HCT116 (cell line): ENCODE data around the gene IPO5. TPM values are rescaled to one million over a fixed set of nuclear protein-coding genes. Genes with fewer than 3 reads are reported as not detected.

Experiments used
- ATAC-seq: fragments of 200-7000 bp; cut with Tn5 transposase; 2 replicates; pipeline ENCODE4 v1.9.1; 2020; ENCODE audit warnings: mild to moderate bottlenecking, moderate library complexity
- BruUV-seq: library from RNA; stranded (reverse); fragments of 400-500 nt; replicated peaks from 2 replicates; lab custom pipeline; 2021; lab: Mats Ljungman, UMichigan
- CTCF ChIA-PET: fragments of 300-600 bp; sonication (Branson Sonifier 250); formaldehyde crosslinking; loops from one replicate; lab custom pipeline; 2021; ENCODE audit warnings: antibody characterized with exemption; lab: Charles Lee
- POLR2A ChIA-PET: fragments of 300-600, 350-600 bp; sonication (Branson Sonifier 250); formaldehyde crosslinking; loops from one replicate; lab custom pipeline; 2021; ENCODE audit warnings: antibody characterized with exemption; lab: Charles Lee
- RAD21 ChIA-PET, 2 experiments: fragments of 300-600 bp; sonication (Branson Sonifier 250); formaldehyde crosslinking; loops; one replicate each; lab custom pipeline; 2023; ENCODE audit warnings: low total read pairs in 2 of 2; ENCODE audit not compliant: uncharacterized antibody in 2 of 2, unreplicated experiment in 2 of 2, low non-redundant PET in 1 of 2; lab: Charles Lee
- DNase-seq: peaks from one replicate; pipeline ENCODE4 v3.0.0-alpha.2; 2010; ENCODE audit warnings: low read depth, low spot score
- H2AFZ ChIP-seq: fragments of 200-600 bp; shearing (Covaris generic), sonication (generic); 2 replicates; pipeline ENCODE4 v1.6.1; 2017; ENCODE audit warnings: low read depth, mixed run types, mixed read lengths, antibody characterized with exemption, low read length; ENCODE audit not compliant: poor library complexity, severe bottlenecking
- H3K27ac ChIP-seq: 2 replicates; pipeline ENCODE4 v1.5.1; 2012; ENCODE audit warnings: low read depth, low read length
- H3K27me3 ChIP-seq: fragments of 200-600 bp; sonication (generic); 2 replicates; pipeline ENCODE4 v1.6.1; 2016; ENCODE audit warnings: mixed run types, low read length, mixed read lengths; ENCODE audit not compliant: insufficient read depth
- H3K36me3 ChIP-seq, 2 experiments: fragments of 200-500 bp in 1 of 2; fragments of 200-600 bp in 1 of 2; sonication (Bioruptor generic) in 1 of 2; sonication (generic) in 1 of 2; 2 replicates each; pipeline versions ENCODE4 v1.5.1 to v1.6.1; 2014 to 2016; ENCODE audit warnings: low read length in 2 of 2, inconsistent platforms in 1 of 2, mixed read lengths in 1 of 2, mixed run types in 1 of 2; ENCODE audit not compliant: insufficient read depth in 2 of 2, control insufficient read depth in 1 of 2
- H3K4me1 ChIP-seq, 2 experiments: fragments of 200-600 bp in 1 of 2; sonication (generic) in 1 of 2; 2 replicates each; pipeline versions ENCODE4 v1.5.1 to v1.6.1; 2012 to 2017; ENCODE audit warnings: low read length in 2 of 2, inconsistent platforms in 1 of 2, mild to moderate bottlenecking in 1 of 2, mixed read lengths in 1 of 2, mixed run types in 1 of 2, moderate library complexity in 1 of 2; ENCODE audit not compliant: insufficient read depth in 2 of 2, control insufficient read depth in 1 of 2
- H3K4me2 ChIP-seq: fragments of 200-600 bp; sonication (generic); 2 replicates; pipeline ENCODE4 v1.6.1; 2017; ENCODE audit warnings: mixed run types, low read length, mixed read lengths
- H3K4me3 ChIP-seq, 2 experiments: fragments of 200-600 bp in 1 of 2; sonication (generic) in 1 of 2; replicated peaks in 1 of 2; 2 replicates each; pipeline ENCODE4 v1.5.1; 2011 to 2016; ENCODE audit warnings: low read length in 2 of 2, control low read depth in 1 of 2, low read depth in 1 of 2, mild to moderate bottlenecking in 1 of 2, mixed read lengths in 1 of 2, mixed run types in 1 of 2
- H3K79me2 ChIP-seq: fragments of 200-600 bp; sonication (generic); 2 replicates; pipeline ENCODE4 v1.6.1; 2017; ENCODE audit warnings: mild to moderate bottlenecking, mixed run types, low read length, moderate library complexity, mixed read lengths; ENCODE audit not compliant: insufficient read depth
- H3K9ac ChIP-seq: fragments of 200-600 bp; sonication (generic); 2 replicates; pipeline ENCODE4 v1.6.1; 2016; ENCODE audit warnings: low read length, mixed read lengths
- H3K9me2 ChIP-seq: fragments of 200-600 bp; sonication (generic), shearing (Covaris generic); 2 replicates; pipeline ENCODE4 v1.6.1; 2017; ENCODE audit warnings: mixed run types, mild to moderate bottlenecking, moderate library complexity; ENCODE audit not compliant: insufficient read depth
- H3K9me3 ChIP-seq, 2 experiments: fragments of 200-500 bp in 1 of 2; fragments of 200-600 bp in 1 of 2; sonication (Bioruptor generic) in 1 of 2; sonication (generic) in 1 of 2; 2 replicates each; pipeline ENCODE4 v1.6.1; 2014 to 2017; ENCODE audit warnings: low read length in 2 of 2, mixed read lengths in 2 of 2, inconsistent platforms in 1 of 2, low read depth in 1 of 2, mild to moderate bottlenecking in 1 of 2, mixed run types in 1 of 2, moderate library complexity in 1 of 2; ENCODE audit not compliant: control insufficient read depth in 1 of 2, insufficient read depth in 1 of 2
- H4K20me1 ChIP-seq: fragments of 200-600 bp; sonication (generic), shearing (Covaris generic); 2 replicates; pipeline ENCODE4 v1.6.1; 2017; ENCODE audit warnings: mixed run types, mild to moderate bottlenecking, moderate library complexity; ENCODE audit not compliant: insufficient read depth
- CEBPB ChIP-seq: IDR thresholded peaks from 2 replicates; pipeline ENCODE4 v1.6.1; 2012; ENCODE audit warnings: low read depth
- EGR1 ChIP-seq: IDR thresholded peaks from 2 replicates; pipeline ENCODE4 v1.6.1; 2012; ENCODE audit warnings: low read depth
- JUND ChIP-seq: IDR thresholded peaks from 2 replicates; pipeline ENCODE4 v1.6.1; 2012
- POLR2A ChIP-seq: IDR thresholded peaks from 2 replicates; pipeline ENCODE4 v1.7.0; 2011; ENCODE audit warnings: borderline replicate concordance; ENCODE audit not compliant: insufficient read depth, insufficient read length; ENCODE audit errors: extremely low read depth
- SIN3A ChIP-seq: IDR thresholded peaks from 2 replicates; pipeline ENCODE4 v1.6.1; 2012; ENCODE audit warnings: low read depth
- intact Hi-C: fragments of 100-400 bp; cut with micrococcal nuclease; formaldehyde crosslinking; loops from 2 replicates; pipeline ENCODE4 v1.10.0; 2022
- total RNA-seq: library from RNA; stranded (reverse); gene quantifications from one replicate; pipeline ENCODE4 v1.2.1, GENCODE V29; 2021; ENCODE audit not compliant: unreplicated experiment
- TF ChIP-seq, protein P1 (sequence below): IDR thresholded peaks from 2 replicates; pipeline ENCODE4 v1.6.1; 2012; ENCODE audit warnings: low read depth
- TF ChIP-seq, protein P2 (sequence below): IDR thresholded peaks from 2 replicates; pipeline ENCODE4 v1.6.1; 2012

Gene IPO5
- total RNA-seq, 1 experiment from 2014 or later, result 237 TPM

DNA sequence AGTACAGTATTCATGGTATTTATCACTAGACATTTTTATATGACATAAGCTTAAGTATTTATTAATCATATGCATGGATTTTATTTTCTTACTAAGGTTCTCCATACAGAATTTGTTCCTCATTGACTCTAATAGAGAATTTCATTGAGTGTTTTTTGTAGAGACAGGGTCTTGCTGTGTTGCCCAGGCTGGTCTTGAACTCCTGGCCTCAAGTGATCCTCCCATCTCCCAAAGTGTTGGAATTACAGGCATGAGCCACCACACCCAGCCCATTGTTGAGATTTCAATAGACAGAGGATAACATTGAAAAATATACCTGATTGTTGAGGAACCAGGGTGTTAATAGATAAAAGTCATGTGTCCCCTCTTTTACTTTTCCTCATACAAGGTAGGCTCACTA, 26.1 kb downstream of the IPO5 start (continued):
- TF ChIP-seq, protein P1, sequence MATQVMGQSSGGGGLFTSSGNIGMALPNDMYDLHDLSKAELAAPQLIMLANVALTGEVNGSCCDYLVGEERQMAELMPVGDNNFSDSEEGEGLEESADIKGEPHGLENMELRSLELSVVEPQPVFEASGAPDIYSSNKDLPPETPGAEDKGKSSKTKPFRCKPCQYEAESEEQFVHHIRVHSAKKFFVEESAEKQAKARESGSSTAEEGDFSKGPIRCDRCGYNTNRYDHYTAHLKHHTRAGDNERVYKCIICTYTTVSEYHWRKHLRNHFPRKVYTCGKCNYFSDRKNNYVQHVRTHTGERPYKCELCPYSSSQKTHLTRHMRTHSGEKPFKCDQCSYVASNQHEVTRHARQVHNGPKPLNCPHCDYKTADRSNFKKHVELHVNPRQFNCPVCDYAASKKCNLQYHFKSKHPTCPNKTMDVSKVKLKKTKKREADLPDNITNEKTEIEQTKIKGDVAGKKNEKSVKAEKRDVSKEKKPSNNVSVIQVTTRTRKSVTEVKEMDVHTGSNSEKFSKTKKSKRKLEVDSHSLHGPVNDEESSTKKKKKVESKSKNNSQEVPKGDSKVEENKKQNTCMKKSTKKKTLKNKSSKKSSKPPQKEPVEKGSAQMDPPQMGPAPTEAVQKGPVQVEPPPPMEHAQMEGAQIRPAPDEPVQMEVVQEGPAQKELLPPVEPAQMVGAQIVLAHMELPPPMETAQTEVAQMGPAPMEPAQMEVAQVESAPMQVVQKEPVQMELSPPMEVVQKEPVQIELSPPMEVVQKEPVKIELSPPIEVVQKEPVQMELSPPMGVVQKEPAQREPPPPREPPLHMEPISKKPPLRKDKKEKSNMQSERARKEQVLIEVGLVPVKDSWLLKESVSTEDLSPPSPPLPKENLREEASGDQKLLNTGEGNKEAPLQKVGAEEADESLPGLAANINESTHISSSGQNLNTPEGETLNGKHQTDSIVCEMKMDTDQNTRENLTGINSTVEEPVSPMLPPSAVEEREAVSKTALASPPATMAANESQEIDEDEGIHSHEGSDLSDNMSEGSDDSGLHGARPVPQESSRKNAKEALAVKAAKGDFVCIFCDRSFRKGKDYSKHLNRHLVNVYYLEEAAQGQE, result no peak
- TF ChIP-seq, protein P2, sequence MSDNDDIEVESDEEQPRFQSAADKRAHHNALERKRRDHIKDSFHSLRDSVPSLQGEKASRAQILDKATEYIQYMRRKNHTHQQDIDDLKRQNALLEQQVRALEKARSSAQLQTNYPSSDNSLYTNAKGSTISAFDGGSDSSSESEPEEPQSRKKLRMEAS, result no peak

DNA sequence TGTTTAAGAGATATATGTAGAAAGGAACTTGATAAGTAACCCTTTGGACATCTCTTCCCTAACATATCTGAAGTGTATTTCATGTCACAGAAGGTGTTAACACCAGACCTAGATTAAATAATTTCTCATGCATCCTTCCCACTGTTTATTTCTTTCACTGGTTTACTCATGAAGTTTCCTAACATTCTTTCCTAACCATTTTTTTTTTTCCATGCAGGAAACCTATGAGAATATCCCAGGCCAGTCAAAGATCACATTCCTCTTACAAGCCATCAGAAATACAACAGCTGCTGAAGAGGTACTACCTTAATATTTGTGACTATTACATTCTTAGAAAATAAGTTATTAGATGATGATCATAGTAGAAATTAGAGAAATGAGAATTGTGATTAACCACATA, 28.8 kb downstream of the IPO5 start:
- H2AFZ ChIP-seq, result no peak overlapping the region
- TF ChIP-seq CEBPB (no peak), SIN3A (no peak), JUND (no peak), POLR2A (no peak), EGR1 (no peak)
- DNase-seq (no peak), ATAC-seq (no peak)
- no peaks in the 10 kb centered on the region for H3K9me2 ChIP-seq
- peaks cover 20% of the 10 kb centered on the region; the same call in 1 of the 2 replicates for H4K20me1 ChIP-seq
- peaks cover 96% of the 10 kb centered on the region for H3K79me2 ChIP-seq
- BruUV-seq, result no TSS peak
- H3K27me3 ChIP-seq, result no peaks in the 10 kb centered on the region
- ChIA-PET POLR2A (no interaction called here), RAD21 (no interaction called here), CTCF (no interaction called here)
- no peak overlapping the region for H3K27ac ChIP-seq
- no peak overlapping the region for H3K9ac ChIP-seq
- H3K4me2 ChIP-seq, result no peak overlapping the region
- H3K4me3 ChIP-seq, result no peak overlapping the region
- intact Hi-C loops, result no loop called here
- peaks cover 33 to 53% of the 10 kb centered on the region in 2 experiments for H3K36me3 ChIP-seq
- peaks cover 10 to 20% of the 10 kb centered on the region in 2 experiments for H3K4me1 ChIP-seq
- H3K9me3 ChIP-seq, result no peaks in the 10 kb centered on the region
